ENCODE measurements around the gene SLC4A11.
A peak's percentile ranks its signal among the peaks of the same experiment; 100 is the strongest.
"Not testable (repeated sequence)": the region's sequence is repeated elsewhere in the genome, so short reads cannot be mapped to it uniquely, and the experiment has no call there.

The SLC4A11 gene

GRCh38 chr20:3204124-3204794 is 34.7 kb downstream of the SLC4A11 start, which contains the start of gene DDRGK1:
DDRGK1 (minus strand) TSS chr20:3204682; CDS start chr20:3204627, 55 bp downstream.
- peak; percentile 83 for DNase-seq (ENCODE audit: insufficient read length, low spot score)
- peak; percentile 96 for FAIRE-seq

GRCh38 chr20:3203315-3204123 is 35.5 kb downstream of the SLC4A11 start:
- no peak for DNase-seq (ENCODE audit: insufficient read length, low spot score)
- no peak for FAIRE-seq

- DNase-seq (ENCODE audit: insufficient read length, low spot score), result no peak
- FAIRE-seq, result no peak
These were observed 36.0 kb downstream of the SLC4A11 start for GRCh38 chr20:3202965-3203314.

GRCh38 chr20:3199976-3200755 is 38.8 kb downstream of the SLC4A11 start:
- FAIRE-seq, result no peak
- no peak for DNase-seq (ENCODE audit: insufficient read length, low spot score)

- DNase-seq (ENCODE audit: insufficient read length, low spot score), result no peak
- FAIRE-seq, result no peak
These were observed 39.8 kb downstream of the SLC4A11 start for GRCh38 chr20:3199206-3199605.

GRCh38 chr20:3195590-3196237 is 43.3 kb downstream of the SLC4A11 start:
- DNase-seq (ENCODE audit: insufficient read length, low spot score) (no peak), FAIRE-seq (no peak)

GRCh38 chr20:3194617-3195280 is 44.2 kb downstream of the SLC4A11 start:
- no peak for FAIRE-seq

GRCh38 chr20:3193806-3194616 is 45.0 kb downstream of the SLC4A11 start:
- DNase-seq (ENCODE audit: insufficient read length, low spot score) (no peak), FAIRE-seq (no peak)

More at GRCh38 chr20:3194617-3195280, 44.2 kb downstream of the SLC4A11 start:
- DNase-seq (ENCODE audit: insufficient read length, low spot score), result no peak

- DNase-seq (ENCODE audit: insufficient read length, low spot score) (no peak), FAIRE-seq (no peak)
These were observed 46.6 kb downstream of the SLC4A11 start for GRCh38 chr20:3192226-3193015.

GRCh38 chr20:3190681-3191111 is 48.3 kb downstream of the SLC4A11 start:
- FAIRE-seq, result no peak
- no peak for DNase-seq (ENCODE audit: insufficient read length, low spot score)

- DNase-seq (ENCODE audit: insufficient read length, low spot score), result no peak
- FAIRE-seq, result no peak
These were observed 49.3 kb downstream of the SLC4A11 start for GRCh38 chr20:3189561-3190131.

- no peak for DNase-seq (ENCODE audit: insufficient read length, low spot score)
- FAIRE-seq, result no peak
These were observed 50.1 kb downstream of the SLC4A11 start for GRCh38 chr20:3188823-3189413.

GRCh38 chr20:3187861-3188260 is 51.1 kb downstream of the SLC4A11 start:
- not testable (repeated sequence) for DNase-seq (ENCODE audit: insufficient read length, low spot score); FAIRE-seq

- FAIRE-seq, result no peak
These were observed 54.9 kb downstream of the SLC4A11 start for GRCh38 chr20:3183896-3184612.

GRCh38 chr20:3182429-3182828 is 56.6 kb downstream of the SLC4A11 start:
- not testable (repeated sequence) for FAIRE-seq; DNase-seq (ENCODE audit: insufficient read length, low spot score)

More at GRCh38 chr20:3183896-3184612, 54.9 kb downstream of the SLC4A11 start:
- DNase-seq (ENCODE audit: insufficient read length, low spot score), result no peak

- FAIRE-seq (no peak), DNase-seq (ENCODE audit: insufficient read length, low spot score) (no peak)
These were observed 57.7 kb downstream of the SLC4A11 start for GRCh38 chr20:3181270-3181669.

- FAIRE-seq (no peak), DNase-seq (ENCODE audit: insufficient read length, low spot score) (no peak)
These were observed 58.7 kb downstream of the SLC4A11 start for GRCh38 chr20:3180319-3180718.

All from GM19239 (cell line).